Measurements from ENCODE around the gene RNFT2. TPM values are rescaled to one million over a fixed set of nuclear protein-coding genes. Genes with fewer than 3 reads are reported as not detected.

RNFT2 gene
- total RNA-seq, 1 experiment from 2014 or later = 34.9 TPM

- no TSS peak for BruUV-seq (replicated peaks)
- Histone ChIP-seq H3K79me2 (ENCODE audit: insufficient read depth, low read length) (no peaks in the 10 kb centered on the region), H3K4me3 (replicated peaks in 1 of 2; ENCODE audit: low read depth in 1 of 2, low read length in 2 of 2) (no peak overlapping the region), H3K9me2 (ENCODE audit: insufficient read depth) (no peaks in the 10 kb centered on the region), H3K4me2 (ENCODE audit: low read length) (no peak overlapping the region), H3K27ac (ENCODE audit: low read depth, low read length) (no peak overlapping the region), H4K20me1 (ENCODE audit: insufficient read depth) (no peaks in the 10 kb centered on the region), H3K36me3 (ENCODE audit: control insufficient read depth in 1 of 2, insufficient read depth in 2 of 2, low read length in 2 of 2) (no peaks in the 10 kb centered on the region), H3K9ac (ENCODE audit: low read length) (no peak overlapping the region), H2AFZ (ENCODE audit: low read depth, low read length, poor library complexity, severe bottlenecking) (no peak overlapping the region), H3K27me3 (ENCODE audit: insufficient read depth, low read length) (no peaks in the 10 kb centered on the region), H3K4me1 (ENCODE audit: control insufficient read depth in 1 of 2, insufficient read depth in 2 of 2, low read length in 2 of 2) (no peaks in the 10 kb centered on the region), H3K9me3 (ENCODE audit: control insufficient read depth in 1 of 2, insufficient read depth in 1 of 2, low read depth in 1 of 2, low read length in 2 of 2) (no peaks in the 10 kb centered on the region)
- no peak for TF ChIP-seq POLR2A (IDR thresholded peaks at IDR 0.05; ENCODE audit: borderline replicate concordance, extremely low read depth, insufficient read depth, insufficient read length)
- ChIA-PET CTCF (no interaction called here), POLR2A (no interaction called here), RAD21 (ENCODE audit: low non-redundant PET in 1 of 2, low total read pairs in 2 of 2, uncharacterized antibody in 2 of 2, unreplicated experiment in 2 of 2) (no interaction called here)
- intact Hi-C loops (cut with micrococcal nuclease) = no loop called here
- no peak for ATAC-seq
- DNase-seq (ENCODE audit: low read depth, low spot score) = no peak
Observed at GRCh38 chr12:116802018-116802417, 63.9 kb downstream of the RNFT2 start.

GRCh38 chr12:116803013-116803736, 65.1 kb downstream of the RNFT2 start:
- intact Hi-C loops (cut with micrococcal nuclease) = no loop called here
- no peaks in the 10 kb centered on the region for H3K79me2 ChIP-seq (ENCODE audit: insufficient read depth, low read length)
- POLR2A ChIA-PET = no interaction called here
- CTCF ChIA-PET = no interaction called here
- no peaks in the 10 kb centered on the region for H4K20me1 ChIP-seq (ENCODE audit: insufficient read depth)
- no peaks in the 10 kb centered on the region for H3K27me3 ChIP-seq (ENCODE audit: insufficient read depth, low read length)
- H3K9ac ChIP-seq (ENCODE audit: low read length) = no peak overlapping the region
- no peak overlapping the region for H3K4me3 ChIP-seq (replicated peaks in 1 of 2; ENCODE audit: low read depth in 1 of 2, low read length in 2 of 2)
- RAD21 ChIA-PET (ENCODE audit: low non-redundant PET in 1 of 2, low total read pairs in 2 of 2, uncharacterized antibody in 2 of 2, unreplicated experiment in 2 of 2) = no interaction called here
- H3K4me2 ChIP-seq (ENCODE audit: low read length) = no peak overlapping the region
- H2AFZ ChIP-seq (ENCODE audit: low read depth, low read length, poor library complexity, severe bottlenecking) = no peak overlapping the region
- DNase-seq (ENCODE audit: low read depth, low spot score) (no peak), ATAC-seq (no peak)
- H3K9me3 ChIP-seq (ENCODE audit: control insufficient read depth in 1 of 2, insufficient read depth in 1 of 2, low read depth in 1 of 2, low read length in 2 of 2) = no peaks in the 10 kb centered on the region
- BruUV-seq (replicated peaks) = no TSS peak
- H3K9me2 ChIP-seq (ENCODE audit: insufficient read depth) = no peaks in the 10 kb centered on the region
- H3K36me3 ChIP-seq (ENCODE audit: control insufficient read depth in 1 of 2, insufficient read depth in 2 of 2, low read length in 2 of 2) = no peaks in the 10 kb centered on the region
- no peak overlapping the region for H3K27ac ChIP-seq (ENCODE audit: low read depth, low read length)
- no peaks in the 10 kb centered on the region for H3K4me1 ChIP-seq (ENCODE audit: control insufficient read depth in 1 of 2, insufficient read depth in 2 of 2, low read length in 2 of 2)
- TF ChIP-seq SIN3A (IDR thresholded peaks at IDR 0.05; ENCODE audit: low read depth) (no peak), ZFX (IDR thresholded peaks at IDR 0.05) (no peak), ZNF274 (IDR thresholded peaks at IDR 0.05; ENCODE audit: low read depth, low read length) (no peak), REST (IDR thresholded peaks at IDR 0.05; ENCODE audit: low read depth) (no peak), SRF (IDR thresholded peaks at IDR 0.05; ENCODE audit: low read depth) (no peak), JUND (IDR thresholded peaks at IDR 0.05) (no peak), ZBTB33 (IDR thresholded peaks at IDR 0.05; ENCODE audit: extremely low read depth, insufficient replicate concordance, low read length) (no peak), CEBPB (IDR thresholded peaks at IDR 0.05; ENCODE audit: low read depth) (no peak), POLR2AphosphoS5 (IDR thresholded peaks at IDR 0.05; ENCODE audit: low read depth, low read length) (no peak), CTCF (IDR thresholded peaks at IDR 0.05 in 2 of 3, conservative IDR thresholded peaks at IDR 0.05 in 1 of 3; ENCODE audit: borderline replicate concordance in 1 of 3, insufficient read depth in 1 of 3, low read depth in 2 of 3, low read length in 2 of 3) (no peak), CBX3 (IDR thresholded peaks at IDR 0.05; ENCODE audit: low read depth) (no peak), EZH2 (IDR thresholded peaks at IDR 0.05) (no peak), EGR1 (IDR thresholded peaks at IDR 0.05; ENCODE audit: low read depth) (no peak)

Data from HCT116 (cell line).